Osteoblast (primary cell): ENCODE measurements around the gene ADCK1. TPM values are rescaled to one million over a fixed set of nuclear protein-coding genes. Genes with fewer than 3 reads are reported as not detected.

Experiments used
- DNase-seq: peaks from one replicate; pipeline ENCODE4 v3.0.0; 2011; ENCODE audit warnings: low spot score, mixed read lengths; ENCODE audit not compliant: insufficient read length; ENCODE audit errors: missing footprints
- H2AFZ ChIP-seq: 2 replicates; pipeline ENCODE4 v1.6.0; 2011; ENCODE audit warnings: mild to moderate bottlenecking, low read length
- H3K27ac ChIP-seq: 2 replicates; pipeline ENCODE4 v1.5.1; 2011; ENCODE audit warnings: mild to moderate bottlenecking, low read depth, low read length, moderate library complexity
- H3K27me3 ChIP-seq: 2 replicates; pipeline ENCODE4 v1.6.0; 2012; ENCODE audit warnings: mild to moderate bottlenecking, control low read depth, inconsistent platforms, low read length, moderate library complexity; ENCODE audit not compliant: insufficient read depth
- H3K36me3 ChIP-seq: 2 replicates; pipeline ENCODE4 v1.5.1; 2011; ENCODE audit warnings: mild to moderate bottlenecking, low read length, control low read depth, moderate library complexity; ENCODE audit not compliant: insufficient read depth
- H3K4me1 ChIP-seq: 2 replicates; pipeline ENCODE4 v1.5.1; 2011; ENCODE audit warnings: mild to moderate bottlenecking, low read length, control low read depth, moderate library complexity; ENCODE audit not compliant: insufficient read depth
- H3K4me2 ChIP-seq: 2 replicates; pipeline ENCODE4 v1.6.0; 2011; ENCODE audit warnings: mild to moderate bottlenecking, low read length; ENCODE audit not compliant: insufficient read depth
- H3K4me3 ChIP-seq: fragments of 200-600 bp; sonication (generic); 3 replicates; pipeline ENCODE4 v1.5.1; 2012; ENCODE audit warnings: mild to moderate bottlenecking, low read length, inconsistent platforms; ENCODE audit not compliant: insufficient read depth
- H3K79me2 ChIP-seq: 2 replicates; pipeline ENCODE4 v1.6.0; 2012; ENCODE audit warnings: mild to moderate bottlenecking, low read length, control low read depth, inconsistent platforms; ENCODE audit not compliant: insufficient read depth
- H3K9me3 ChIP-seq: 2 replicates; pipeline ENCODE4 v1.5.1; 2011; ENCODE audit warnings: low read depth, low read length, control low read depth
- H4K20me1 ChIP-seq: 2 replicates; pipeline ENCODE4 v1.6.0; 2012; ENCODE audit warnings: mild to moderate bottlenecking, low read length, control low read depth; ENCODE audit not compliant: insufficient read depth
- total RNA-seq: library from RNA; depleted of rRNA; stranded (reverse); fragments of >200 nt; gene quantifications from 2 replicates; pipeline ENCODE4 v1.2.3, GENCODE V29; 2012
- TF ChIP-seq, protein P1 (sequence below): IDR thresholded peaks from 2 replicates; pipeline ENCODE4 v1.5.1; 2011; ENCODE audit warnings: mild to moderate bottlenecking, low read depth, low read length, moderate library complexity; ENCODE audit errors: extremely low read depth

ADCK1 gene
- total RNA-seq, 1 donor = 9.0 TPM

DNA sequence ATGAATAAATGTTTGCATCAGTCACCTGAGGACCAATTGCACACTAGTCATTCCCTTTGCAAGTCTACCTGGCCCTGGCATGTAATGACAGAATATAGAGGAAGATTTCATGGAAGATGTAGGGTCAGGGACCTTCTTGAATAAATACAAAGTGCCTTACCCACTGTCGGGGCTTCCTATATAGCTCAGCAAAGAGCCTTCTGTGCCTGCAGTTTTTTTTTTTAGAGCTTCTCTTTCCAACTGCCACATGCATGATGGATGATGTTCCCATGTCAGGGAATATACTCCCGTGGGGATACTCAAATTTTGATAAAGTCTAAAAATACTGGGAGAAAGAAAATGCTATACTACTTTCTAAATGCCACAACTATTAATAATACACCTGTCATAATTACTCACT lies 176.7 kb downstream of the ADCK1 start:
- Histone ChIP-seq H4K20me1 (no peaks in the 10 kb centered on the region), H3K79me2 (no peaks in the 10 kb centered on the region), H2AFZ (no peak overlapping the region), H3K4me1 (peaks cover 12% of the 10 kb centered on the region), H3K9me3 (no peaks in the 10 kb centered on the region), H3K27me3 (peaks cover 26% of the 10 kb centered on the region), H3K4me3 (no peak overlapping the region), H3K27ac (no peak overlapping the region), H3K4me2 (no peak overlapping the region), H3K36me3 (no peaks in the 10 kb centered on the region)
- TF ChIP-seq, protein P1, sequence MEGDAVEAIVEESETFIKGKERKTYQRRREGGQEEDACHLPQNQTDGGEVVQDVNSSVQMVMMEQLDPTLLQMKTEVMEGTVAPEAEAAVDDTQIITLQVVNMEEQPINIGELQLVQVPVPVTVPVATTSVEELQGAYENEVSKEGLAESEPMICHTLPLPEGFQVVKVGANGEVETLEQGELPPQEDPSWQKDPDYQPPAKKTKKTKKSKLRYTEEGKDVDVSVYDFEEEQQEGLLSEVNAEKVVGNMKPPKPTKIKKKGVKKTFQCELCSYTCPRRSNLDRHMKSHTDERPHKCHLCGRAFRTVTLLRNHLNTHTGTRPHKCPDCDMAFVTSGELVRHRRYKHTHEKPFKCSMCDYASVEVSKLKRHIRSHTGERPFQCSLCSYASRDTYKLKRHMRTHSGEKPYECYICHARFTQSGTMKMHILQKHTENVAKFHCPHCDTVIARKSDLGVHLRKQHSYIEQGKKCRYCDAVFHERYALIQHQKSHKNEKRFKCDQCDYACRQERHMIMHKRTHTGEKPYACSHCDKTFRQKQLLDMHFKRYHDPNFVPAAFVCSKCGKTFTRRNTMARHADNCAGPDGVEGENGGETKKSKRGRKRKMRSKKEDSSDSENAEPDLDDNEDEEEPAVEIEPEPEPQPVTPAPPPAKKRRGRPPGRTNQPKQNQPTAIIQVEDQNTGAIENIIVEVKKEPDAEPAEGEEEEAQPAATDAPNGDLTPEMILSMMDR = no peak
- DNase-seq = no peak

DNA sequence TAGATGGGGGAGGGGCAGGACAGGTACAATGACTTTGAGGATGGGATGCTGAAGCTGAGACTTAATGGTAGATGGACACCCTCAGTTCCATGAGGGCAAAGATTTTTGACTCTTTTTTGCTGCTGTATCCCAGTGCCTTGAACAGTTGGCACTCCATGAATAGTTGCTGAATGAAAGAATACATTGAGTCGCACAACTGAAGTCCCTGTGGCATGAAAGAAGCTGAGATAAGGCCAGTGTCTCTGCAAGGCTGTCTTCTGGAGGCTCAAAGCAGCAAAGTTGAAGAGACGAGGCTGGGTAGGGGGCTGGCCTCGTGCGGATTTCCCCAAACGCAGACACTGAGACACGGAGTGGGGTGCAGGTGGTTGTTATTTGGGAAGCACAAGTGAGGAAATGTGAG lies 179.3 kb downstream of the ADCK1 start:
- H3K4me1 ChIP-seq = peaks cover 12% of the 10 kb centered on the region
- H3K27ac ChIP-seq = no peak overlapping the region
- no peak overlapping the region for H2AFZ ChIP-seq
- H3K36me3 ChIP-seq = no peaks in the 10 kb centered on the region
- no peaks in the 10 kb centered on the region for H3K9me3 ChIP-seq
- H3K79me2 ChIP-seq = no peaks in the 10 kb centered on the region
- no peak overlapping the region for H3K4me3 ChIP-seq
- no peak overlapping the region for H3K4me2 ChIP-seq
- TF ChIP-seq, protein P1 = no peak
- DNase-seq = no peak
- H4K20me1 ChIP-seq = no peaks in the 10 kb centered on the region
- H3K27me3 ChIP-seq = peaks cover 27% of the 10 kb centered on the region

DNA sequence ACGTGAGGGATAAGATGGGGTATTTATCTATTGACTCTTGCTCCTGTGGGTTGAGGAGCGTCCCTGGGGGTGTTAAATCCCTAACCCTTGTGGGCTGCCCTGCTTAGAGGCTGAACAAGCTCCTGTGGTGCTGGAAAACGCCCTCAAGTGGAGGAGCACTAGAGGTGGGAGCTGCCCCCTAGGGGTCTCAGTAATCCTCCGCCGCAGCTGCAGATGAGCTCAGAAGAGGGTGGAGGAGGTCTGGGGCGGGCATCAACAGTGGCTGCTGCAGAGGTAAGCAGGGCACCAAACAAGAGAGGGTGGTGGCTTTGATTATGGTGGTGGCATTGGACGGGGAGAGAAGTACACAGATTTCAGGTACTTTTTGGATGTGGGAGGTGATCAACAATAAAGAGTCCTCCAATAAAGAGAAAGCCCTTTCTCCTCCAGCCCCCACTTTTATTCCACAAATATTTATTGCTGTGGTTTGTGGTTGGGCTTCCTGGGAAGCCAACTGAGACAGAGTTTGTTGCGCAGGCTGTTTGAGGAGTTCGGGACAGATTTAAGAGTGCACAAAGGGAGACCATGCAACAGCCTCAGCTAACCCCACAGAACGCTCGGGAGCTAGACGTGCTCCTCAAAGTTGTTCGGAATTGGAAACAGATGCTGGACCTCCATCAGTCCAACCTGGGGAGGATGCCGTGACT lies 179.9 kb downstream of the ADCK1 start:
- no peaks in the 10 kb centered on the region for H3K9me3 ChIP-seq
- peaks cover 12% of the 10 kb centered on the region for H3K4me1 ChIP-seq
- no peaks in the 10 kb centered on the region for H4K20me1 ChIP-seq
- H3K4me2 ChIP-seq = peak overlapping the region; percentile 75
- H3K36me3 ChIP-seq = no peaks in the 10 kb centered on the region
- H3K79me2 ChIP-seq = no peaks in the 10 kb centered on the region
- DNase-seq = no peak
- TF ChIP-seq, protein P1 = no peak
- no peak overlapping the region for H2AFZ ChIP-seq
- no peak overlapping the region for H3K27ac ChIP-seq
- H3K4me3 ChIP-seq = no peak overlapping the region
- peaks cover 27% of the 10 kb centered on the region for H3K27me3 ChIP-seq

DNA sequence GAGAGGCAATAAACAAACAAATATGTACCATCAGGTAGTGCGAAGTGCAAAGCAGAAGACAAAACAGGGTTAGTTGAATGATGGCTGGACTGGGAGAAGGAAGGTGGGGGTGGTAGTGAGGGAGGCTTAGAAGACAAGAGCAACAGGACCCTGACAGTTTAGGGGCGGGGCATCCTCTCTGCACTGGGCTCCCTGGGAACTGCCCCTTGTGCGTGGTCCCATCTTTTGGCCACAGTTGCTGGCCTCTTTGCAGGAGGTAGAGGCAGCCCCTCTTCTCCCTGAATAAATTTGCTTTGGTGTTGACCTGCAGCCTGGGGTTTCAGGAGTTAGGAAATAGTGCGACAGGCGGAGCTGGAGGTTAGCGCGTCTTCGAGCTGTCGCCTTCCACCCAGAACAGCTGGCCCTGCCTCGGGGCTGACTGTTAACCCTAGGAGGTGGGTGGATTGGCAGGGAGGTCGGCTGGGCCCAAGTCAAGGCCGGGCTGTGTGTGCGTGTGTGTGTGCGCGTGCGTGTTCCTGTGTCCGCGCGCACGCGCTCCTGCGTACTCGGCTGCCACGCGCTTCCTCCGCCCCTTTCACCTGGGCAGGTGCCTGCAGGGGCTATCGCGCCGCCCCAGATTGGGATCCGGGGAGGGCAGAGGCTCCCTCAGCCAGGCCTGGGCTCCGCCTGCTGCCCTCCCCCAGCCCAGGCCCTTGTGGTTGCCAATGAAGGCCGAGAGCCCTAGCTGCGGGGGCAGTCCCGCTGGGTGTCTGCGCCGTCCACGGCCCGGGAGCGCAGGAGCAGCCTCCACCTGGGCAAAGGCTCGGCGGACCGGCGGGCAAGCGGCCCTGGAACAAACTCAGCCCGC lies 180.8 kb downstream of the ADCK1 start:
- Histone ChIP-seq H3K27me3 (peaks cover 27% of the 10 kb centered on the region), H3K36me3 (no peaks in the 10 kb centered on the region), H3K79me2 (no peaks in the 10 kb centered on the region), H3K27ac (no peak overlapping the region), H4K20me1 (no peaks in the 10 kb centered on the region), H3K9me3 (no peaks in the 10 kb centered on the region), H3K4me3 (peak overlapping the region; percentile 61), H3K4me2 (peak overlapping the region; percentile 75), H2AFZ (peak overlapping the region; percentile 62), H3K4me1 (peaks cover 20% of the 10 kb centered on the region)
- TF ChIP-seq, protein P1 = no peak
- DNase-seq = no peak
